NCI-H345 treated with DMSO at 0.1 percent for 48 hours (cell line): ENCODE results near the gene USP37.

Experiments
- DNase-seq: peaks from one replicate; lab custom pipeline; 2025; ENCODE audit not compliant: unreplicated experiment; lab: John Stamatoyannopoulos, UW

The USP37 gene

DNA sequence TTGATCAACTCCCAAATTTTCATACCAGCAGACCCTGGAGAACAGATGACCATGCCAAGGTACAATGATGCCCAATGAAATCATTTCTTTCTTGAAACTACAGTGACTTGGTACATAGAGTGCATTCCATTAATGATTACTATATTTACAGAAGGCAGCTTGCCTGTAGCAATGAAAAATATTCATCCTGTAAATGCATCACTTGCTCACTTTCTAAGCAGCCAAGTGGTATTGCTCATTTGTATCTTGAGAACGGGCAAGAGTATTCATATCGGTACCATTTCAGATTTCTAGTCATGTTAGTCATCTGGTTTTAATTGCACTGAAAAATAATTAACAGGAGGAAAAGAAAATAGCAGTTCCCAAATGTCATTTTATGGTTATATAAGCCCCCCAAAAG, 89.6 kb downstream of the USP37 start:
- no peak for DNase-seq

DNA sequence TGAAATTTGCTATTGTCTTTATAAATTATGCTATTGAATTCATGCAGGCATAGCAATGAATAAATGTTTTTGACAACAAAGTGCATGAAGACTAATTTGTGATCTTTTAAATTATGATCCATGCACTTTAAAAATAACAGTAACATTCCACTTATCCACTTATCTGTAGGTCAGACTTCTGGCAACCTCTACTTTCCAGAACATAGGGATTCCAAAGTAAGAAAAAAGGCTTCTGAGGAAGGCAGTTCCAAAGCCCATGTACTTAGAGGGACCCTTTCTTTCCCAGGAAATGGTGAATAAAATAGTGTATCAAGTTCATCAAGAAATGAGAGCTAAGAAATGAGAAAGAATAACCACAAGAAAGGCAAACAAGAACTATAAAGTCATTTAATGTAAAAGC, 90.9 kb downstream of the USP37 start:
- no peak for DNase-seq

DNA sequence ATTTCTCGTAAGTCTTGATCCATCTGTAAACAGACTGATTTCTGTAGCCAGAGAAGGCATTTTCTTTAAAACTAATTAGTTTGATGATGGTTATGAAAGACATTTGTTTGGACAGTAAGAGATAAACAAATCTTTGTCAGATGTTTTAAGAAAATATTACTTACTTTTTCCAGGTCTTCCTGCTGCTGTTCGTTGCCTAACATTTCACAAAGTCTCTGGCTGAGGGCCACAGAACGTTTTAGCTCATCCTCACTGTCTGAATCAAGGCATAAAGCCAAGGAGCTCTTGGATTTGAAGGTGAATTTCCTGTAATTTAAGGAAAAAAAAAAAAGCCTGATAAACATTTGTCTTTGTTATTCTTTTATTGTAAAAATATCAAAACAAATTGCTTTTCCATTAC, 91.5 kb downstream of the USP37 start:
- DNase-seq = no peak

DNA sequence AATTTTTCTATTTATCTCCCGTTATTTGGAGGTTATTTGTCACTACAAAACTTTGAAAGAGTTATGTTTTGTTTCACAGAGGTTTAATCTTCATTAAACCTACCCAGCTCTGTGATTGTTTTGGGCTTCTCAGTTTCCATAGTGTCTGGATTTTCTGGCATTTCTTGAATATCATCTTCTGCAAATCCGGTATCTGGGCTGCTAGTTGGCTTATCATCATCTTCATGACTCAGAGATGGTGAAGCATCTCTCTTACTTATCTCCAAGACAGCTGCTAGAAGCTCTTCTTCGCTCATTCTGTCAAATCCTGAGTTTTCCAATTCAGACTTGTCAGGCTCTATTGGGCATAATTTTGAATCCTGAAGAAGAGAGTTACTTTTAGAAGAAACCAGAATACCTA, 93.6 kb downstream of the USP37 start:
- no peak for DNase-seq

DNA sequence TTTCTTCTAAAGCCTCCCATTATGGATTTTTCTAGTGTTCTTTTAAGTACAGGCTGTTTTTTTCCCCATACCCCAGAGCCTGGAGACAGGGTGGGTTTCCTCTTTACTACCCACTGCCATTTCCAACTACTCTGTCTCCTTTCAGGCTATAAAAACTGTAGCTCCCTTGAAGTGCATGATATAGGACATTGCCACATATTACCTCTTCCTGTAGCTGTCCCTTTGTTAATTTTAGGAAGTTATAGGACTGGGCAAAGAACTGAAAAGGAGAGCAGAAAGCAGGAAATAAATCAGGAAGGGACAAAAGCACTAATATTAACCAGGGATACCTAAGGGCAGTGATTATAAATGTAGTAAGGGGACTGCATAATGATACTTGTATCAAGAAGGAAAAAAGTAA, 95.2 kb downstream of the USP37 start:
- DNase-seq = no peak

DNA sequence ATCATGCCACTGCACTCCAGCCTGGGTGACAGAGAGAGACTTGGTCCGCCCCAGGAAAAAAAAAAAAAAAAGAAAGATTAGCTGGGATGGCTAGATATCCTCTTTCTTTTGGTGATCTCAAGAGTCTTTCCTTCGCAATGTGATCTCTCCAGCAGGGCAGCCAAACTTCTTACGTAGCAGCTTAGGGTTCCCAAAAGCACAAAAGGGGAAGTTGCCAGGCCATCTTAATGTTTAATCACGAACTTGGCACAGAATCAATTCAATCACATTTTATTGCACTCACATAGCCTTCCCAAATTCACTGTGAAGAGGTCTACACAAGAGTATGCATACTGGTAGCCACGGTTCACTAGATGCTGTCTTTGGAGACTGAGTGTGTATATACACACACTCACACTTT, 96.2 kb downstream of the USP37 start:
- DNase-seq = no peak

DNA sequence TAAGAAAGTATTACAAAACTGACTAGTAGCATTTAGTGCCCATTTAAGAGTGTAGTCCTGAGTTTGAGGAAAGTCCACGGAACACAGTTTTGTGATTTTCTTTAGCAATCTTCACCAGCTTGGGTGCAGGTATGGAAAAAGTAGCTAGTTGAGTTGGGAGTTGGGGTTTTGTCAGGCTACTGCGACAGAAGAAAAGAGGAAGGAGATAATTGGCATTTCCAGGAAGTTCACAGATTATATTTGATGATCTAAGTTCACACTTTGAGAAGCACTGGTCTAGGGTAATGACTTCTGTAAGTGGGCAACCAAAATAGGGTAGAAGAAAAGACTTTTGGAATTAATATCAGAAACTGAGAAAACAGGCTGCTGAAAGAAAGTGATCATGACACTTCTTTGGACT, 97.1 kb downstream of the USP37 start:
- no peak for DNase-seq

DNA sequence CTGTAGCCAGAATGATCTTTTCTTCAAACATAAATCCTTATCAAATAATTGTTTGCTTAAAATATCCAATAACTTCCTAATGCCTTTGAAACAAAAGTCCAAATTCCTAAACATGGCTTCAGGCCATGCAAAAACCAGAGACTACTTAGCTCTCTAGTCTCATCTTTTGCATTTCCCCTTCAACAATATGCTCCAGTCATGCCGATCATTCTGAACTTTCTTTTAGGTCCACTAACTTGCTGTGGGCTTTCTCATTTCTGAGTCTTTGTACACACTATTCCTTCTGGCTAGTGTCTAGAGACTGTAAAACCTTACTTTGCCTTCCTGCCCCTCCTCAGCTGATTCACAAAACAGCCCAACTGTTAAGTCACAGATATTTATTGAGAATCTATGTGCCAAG, 97.7 kb downstream of the USP37 start:
- no peak for DNase-seq

DNA sequence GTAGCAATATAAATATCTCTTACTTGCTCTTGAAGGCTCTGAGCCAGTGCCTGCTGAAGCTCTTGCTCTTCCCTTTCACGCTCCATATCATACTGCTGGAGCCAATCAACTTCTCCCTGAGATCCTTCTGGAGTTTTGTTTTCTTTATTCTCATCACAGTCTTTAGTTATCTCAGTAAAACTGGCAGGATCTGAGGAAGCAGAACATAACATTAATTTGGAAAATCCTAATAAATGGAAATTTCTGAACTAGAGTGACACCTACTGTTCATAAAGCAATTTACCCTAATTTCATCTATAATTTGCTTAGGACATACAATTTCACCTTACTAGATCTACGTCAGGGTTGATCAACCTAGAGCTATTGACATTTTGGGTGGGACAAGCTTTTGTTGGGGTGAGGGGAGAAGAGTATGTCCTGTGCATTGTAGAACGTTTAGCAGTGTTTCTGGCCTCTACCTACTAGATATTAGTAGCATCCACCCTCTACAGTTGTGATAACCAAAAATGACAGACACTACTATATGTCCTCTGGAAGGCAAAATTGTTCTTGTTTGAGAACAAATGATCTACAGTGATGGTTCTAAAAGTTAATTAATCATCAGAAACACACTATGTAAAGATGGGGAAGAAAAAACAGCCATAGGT, 102.0 kb downstream of the USP37 start:
- DNase-seq = no peak

DNA sequence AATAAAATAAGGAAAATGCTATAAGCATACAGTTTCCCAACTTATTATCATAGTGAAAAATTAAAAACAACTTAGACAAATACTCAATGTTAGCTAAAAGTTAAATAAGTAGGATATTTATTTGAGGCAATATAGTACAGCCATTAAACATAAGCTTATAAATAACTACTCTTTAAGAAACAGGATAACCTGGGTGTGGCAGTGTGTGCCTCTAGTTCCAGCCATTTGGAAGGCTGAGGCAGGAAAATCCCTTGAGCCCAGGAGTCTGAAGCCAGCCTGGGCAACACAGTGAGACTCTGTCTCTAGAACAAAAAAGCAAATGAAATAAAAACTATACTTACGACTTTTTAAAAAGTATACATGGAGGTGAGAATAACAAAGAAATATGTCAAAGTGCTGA, 109.6 kb downstream of the USP37 start:
- no peak for DNase-seq

DNA sequence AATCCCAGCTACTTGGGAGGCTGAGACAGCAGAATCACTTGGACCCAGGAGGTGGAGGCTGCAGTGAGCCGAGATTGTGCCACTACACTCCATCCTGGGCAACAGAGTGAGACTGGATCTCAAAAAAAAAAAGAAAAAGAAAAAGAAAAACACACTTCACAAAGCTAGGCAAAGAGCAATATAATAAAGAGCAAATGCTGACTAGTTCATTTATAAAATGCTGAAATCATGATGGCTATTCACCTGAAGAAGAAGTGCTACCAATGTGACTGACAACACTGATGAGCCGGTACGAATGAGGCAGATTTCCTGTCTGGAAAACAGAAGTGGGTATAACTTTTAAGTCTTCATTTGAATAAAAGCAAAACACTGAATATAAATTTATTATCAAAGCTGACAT, 111.3 kb downstream of the USP37 start:
- DNase-seq = no peak

DNA sequence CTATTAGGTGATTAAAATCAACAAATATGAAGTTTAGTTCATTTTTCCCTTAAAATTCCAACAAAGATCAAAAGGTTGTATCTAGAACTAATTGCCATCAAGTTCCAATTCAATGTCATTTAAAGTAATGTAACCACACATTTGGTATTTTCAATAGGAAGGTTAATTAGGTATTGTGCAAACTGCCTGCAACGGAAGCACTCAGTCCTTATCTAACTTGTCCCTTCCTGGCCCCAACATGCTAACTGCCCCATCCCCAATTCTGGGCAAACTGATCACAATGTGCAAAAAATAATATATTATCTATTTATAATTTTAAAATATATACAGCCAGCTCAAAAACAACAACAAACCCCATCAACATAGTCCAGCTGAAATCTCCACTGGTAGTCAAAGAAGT, 116.1 kb downstream of the USP37 start:
- DNase-seq = no peak

DNA sequence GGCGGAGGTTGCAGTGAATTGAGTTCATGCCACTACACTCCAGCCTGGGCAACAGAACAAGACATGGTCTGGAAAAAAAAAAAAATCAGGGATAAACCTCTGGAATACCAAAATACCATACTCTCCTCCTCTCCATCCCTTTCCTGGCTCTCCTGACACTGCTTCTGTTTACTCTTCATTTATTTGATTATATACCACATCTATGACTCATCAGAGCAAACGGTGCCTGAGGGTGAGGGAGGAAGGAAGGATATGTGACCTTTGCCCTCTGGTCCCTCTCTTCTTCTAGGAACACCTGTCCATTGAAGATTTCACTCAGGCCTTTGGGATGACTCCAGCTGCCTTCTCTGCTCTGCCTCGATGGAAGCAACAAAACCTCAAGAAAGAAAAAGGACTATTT, 119.2 kb downstream of the USP37 start:
- DNase-seq = no peak

DNA sequence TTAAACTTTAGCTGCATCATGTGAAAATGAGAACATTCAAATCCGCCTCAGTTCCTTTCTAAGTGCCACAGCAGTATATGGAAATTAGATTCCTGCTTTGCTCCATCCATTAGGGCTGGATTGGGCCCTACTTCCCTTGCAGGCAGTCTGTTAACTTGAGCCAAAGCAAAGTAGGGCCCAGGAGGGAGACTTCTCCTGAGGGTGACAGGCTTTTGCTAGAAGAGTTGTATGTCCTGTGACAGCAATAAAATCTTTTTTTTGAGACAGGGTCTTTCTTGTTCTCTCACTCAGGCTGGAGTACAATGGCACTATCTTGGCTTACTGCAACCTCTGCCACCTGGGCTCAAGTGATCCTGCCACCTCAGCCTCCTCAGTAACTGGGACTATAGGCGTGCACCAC, 121.1 kb downstream of the USP37 start:
- no peak for DNase-seq

DNA sequence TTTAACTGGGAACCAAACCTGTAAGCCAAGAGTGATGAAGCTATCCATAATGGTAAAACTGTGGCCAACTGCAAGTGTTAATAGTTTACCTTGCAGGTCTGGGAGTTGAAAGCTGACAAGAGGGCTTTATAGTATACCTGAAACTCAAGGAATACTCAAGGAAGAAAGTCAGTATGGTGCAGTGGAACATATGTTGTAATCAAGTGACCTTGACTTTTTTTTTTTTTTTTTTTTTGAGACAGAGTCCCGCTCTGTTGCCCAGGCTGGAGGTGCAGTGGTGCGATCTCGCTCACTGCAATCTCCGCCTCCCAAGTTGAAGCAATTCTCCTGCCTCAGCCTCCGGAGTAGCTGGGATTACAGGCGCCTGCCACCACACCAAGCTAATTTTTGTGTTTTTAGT, 121.6 kb downstream of the USP37 start:
- DNase-seq = no peak

DNA sequence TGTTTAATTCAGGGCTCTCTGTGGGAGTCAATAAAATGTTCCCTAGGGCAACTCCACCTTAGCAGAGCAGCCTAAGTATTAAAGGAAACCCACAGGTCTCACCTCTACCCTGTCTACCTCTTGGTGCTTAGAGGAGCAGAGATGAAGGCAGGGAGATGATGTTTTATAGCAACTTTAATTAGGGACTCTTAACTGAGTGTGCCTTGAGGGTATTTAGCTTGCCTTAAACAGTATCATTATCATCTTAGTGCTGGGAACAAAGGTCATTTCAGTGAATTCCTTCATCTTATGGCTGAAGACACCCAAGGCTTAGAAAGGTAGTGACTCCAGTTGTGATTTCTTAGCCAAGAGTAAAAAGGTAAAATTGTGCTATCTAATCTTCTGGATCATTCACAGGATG, 122.5 kb downstream of the USP37 start:
- no peak for DNase-seq

DNA sequence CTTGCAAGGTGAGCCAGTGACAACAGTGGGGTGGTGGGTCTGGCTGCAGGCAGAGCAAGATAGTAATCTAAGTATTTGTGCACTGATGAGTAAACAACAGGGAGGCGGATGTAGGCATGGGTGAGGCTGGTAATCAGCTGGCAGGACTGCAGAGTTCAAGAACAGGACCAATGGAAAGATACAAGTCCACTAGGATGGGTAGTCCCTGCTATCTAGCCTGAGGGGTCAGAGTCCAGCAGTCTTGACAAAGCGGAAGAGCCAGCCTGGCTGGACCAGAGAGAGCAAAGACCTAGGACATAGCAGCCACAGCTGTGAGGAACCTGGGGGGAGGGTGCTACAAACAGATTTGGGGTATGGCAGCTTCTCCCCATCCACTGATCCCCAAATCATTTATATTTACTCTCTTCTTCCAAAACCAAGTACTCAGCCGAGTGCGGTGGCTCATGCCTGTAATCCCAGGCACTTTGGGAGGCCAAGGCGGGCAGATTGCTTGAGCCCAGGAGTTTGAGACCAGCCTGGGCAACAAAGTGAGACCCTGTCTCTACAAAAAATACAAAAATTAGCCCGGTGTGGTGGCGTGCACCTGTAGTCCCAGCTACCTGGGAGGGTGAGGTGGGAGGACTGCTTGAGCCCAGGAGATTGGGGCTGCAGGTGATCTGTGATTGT, 123.3 kb downstream of the USP37 start:
- no peak for DNase-seq

DNA sequence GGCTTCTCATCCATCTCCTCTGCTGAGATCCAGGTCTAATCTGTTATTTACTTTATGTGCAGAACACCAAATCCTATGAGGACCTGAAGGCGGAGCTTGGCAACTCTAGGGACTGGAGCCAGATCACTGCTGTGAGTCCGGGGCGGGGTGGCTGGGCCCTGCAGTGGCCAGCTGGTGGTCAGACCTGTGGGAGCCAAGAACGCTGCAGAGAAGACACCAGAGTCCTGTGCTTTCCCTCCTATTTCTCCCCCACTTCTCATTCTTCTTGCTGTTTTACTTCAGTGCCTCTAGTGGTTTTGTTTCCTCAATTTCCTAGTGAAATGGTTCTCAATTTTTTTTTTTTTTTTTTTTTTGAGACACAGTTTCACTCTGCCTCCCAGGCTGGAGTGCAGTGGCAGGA, 129.6 kb downstream of the USP37 start:
- DNase-seq = no peak

DNA sequence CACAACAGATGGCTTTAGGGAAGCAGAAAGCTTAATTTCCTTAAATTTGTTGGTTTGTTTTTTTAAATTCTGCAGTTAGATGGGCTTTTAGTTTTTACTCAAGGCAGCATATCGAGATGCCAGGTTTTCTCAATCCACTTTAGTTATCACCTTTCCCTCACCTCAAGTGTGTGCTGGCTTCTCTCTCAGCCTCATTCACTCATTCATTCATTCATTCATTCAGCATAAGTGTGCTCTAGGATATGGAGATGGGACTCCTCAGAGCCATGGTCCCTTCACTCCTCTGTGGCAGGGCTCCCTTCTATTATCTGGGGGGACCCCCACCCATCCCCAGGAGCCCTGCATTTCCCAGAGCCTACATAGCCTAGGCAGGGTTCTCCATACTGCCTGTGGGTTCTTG, 130.2 kb downstream of the USP37 start:
- DNase-seq = no peak

DNA sequence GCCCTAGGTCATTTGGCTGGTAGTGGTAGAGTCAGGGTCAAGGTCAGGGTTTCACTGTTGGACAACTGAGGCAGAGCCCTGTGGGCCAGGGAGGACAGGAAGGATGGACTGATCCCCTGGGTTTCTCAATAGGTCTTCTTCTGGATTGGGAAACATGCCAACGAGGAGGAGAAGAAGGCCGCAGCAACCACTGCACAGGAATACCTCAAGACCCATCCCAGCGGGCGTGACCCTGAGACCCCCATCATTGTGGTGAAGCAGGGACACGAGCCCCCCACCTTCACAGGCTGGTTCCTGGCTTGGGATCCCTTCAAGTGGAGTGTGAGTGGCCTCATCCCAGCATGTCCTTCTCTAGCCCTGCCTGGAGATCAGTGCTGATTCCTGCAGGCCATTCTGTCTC, 131.2 kb downstream of the USP37 start:
- DNase-seq = no peak

DNA sequence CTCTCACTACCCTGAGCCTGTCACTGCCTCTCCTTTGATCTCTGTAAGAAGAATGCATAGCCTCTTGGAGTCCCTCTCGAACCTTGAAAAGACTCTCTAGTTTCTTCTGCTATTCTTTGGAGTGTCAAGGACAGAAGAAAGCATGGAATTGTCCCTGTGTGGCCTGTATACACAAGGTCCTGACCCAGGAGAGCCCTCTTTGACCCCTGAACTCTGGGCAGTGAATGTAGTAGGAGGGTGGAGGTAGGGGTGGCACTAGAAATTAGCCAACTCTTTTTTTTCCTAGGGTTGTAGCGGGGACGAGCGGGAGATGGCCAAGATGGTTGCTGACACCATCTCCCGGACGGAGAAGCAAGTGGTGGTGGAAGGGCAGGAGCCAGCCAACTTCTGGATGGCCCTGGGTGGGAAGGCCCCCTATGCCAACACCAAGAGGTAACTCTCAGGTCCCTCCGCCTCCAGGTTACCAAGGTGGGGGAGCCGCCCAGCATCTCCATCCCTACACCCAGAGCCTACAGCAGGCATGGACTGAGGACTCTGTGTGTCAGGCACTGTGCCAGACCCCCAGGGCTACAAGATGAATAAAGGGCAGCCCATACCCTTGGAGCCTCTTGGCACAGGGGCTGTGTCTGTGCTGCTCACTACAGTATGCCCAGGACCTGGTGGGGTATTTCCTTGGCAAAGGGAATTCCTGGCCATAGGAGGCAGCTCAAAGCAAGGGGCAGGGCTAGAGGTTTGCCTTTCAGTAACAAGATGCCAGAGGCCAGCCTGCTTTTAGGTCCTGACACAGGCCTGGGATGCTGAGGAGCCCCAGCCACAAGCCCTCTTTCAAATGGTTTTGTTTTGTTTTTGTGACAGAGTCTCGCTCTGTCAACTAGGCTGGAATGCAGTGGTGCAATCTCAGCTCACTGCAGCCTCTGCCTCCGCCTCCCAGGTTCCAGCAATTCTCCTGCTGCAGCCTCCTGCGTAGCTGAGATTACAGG, 132.9 kb downstream of the USP37 start:
- DNase-seq = no peak

DNA sequence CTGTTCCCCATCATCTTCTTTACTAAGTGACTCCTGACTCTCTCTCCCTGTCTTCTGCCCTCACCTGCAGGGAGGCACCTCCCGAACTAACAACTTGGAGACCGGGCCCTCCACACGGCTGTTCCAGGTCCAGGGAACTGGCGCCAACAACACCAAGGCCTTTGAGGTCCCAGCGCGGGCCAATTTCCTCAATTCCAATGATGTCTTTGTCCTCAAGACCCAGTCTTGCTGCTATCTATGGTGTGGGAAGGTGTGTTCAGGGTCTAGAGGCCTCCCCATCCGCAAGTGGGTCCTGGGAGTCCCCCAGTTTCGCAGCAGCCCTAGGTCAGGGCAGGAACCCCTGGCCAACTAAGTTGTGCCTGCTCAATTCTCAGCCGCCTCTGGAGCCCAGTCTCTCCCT, 133.7 kb downstream of the USP37 start:
- DNase-seq = no peak
